ENCODE results near the gene PDE9A.
A peak's percentile ranks its signal among the peaks of the same experiment; 100 is the strongest.

The PDE9A gene

GRCh38 chr21:42745511-42746239, 92.3 kb downstream of the PDE9A start:
- no peak for DNase-seq

- no peak for DNase-seq
These were observed 92.8 kb downstream of the PDE9A start for GRCh38 chr21:42746240-42746592.

GRCh38 chr21:42746593-42747275, 93.3 kb downstream of the PDE9A start:
- DNase-seq = no peak

GRCh38 chr21:42747276-42747701, 93.9 kb downstream of the PDE9A start:
- DNase-seq = no peak

GRCh38 chr21:42747746-42748351, 94.4 kb downstream of the PDE9A start:
- peak; percentile 16 for DNase-seq

GRCh38 chr21:42748620-42749176, 95.3 kb downstream of the PDE9A start:
- no peak for DNase-seq

- DNase-seq = no peak
These were observed 97.5 kb downstream of the PDE9A start for GRCh38 chr21:42750737-42751530.

GRCh38 chr21:42751866-42752265, 98.4 kb downstream of the PDE9A start:
- no peak for DNase-seq

GRCh38 chr21:42753804-42754203, 100.4 kb downstream of the PDE9A start:
- no peak for DNase-seq

- peak; percentile 38 for DNase-seq
These were observed 101.0 kb downstream of the PDE9A start for GRCh38 chr21:42754270-42754933.

- DNase-seq = peak; percentile 17
These were observed 101.7 kb downstream of the PDE9A start for GRCh38 chr21:42755031-42755665.

GRCh38 chr21:42755766-42756579, 102.6 kb downstream of the PDE9A start:
- DNase-seq = peak; percentile 14

GRCh38 chr21:42756580-42757250, 103.3 kb downstream of the PDE9A start:
- DNase-seq = no peak

- DNase-seq = no peak
These were observed 104.0 kb downstream of the PDE9A start for GRCh38 chr21:42757422-42757821.

- DNase-seq = peak; percentile 36
These were observed 104.6 kb downstream of the PDE9A start for GRCh38 chr21:42757826-42758655.

GRCh38 chr21:42758721-42759593, 105.5 kb downstream of the PDE9A start:
- DNase-seq = peak; percentile 23

GRCh38 chr21:42759594-42759927, 106.1 kb downstream of the PDE9A start:
- no peak for DNase-seq

- no peak for DNase-seq
These were observed 107.0 kb downstream of the PDE9A start for GRCh38 chr21:42760361-42760950.

Measured in retina (tissue), 1 donor.